Upper lobe of left lung (tissue), 6 donors: Measurements from ENCODE around the gene TAS2R20. TPM values are rescaled to one million over a fixed set of nuclear protein-coding genes. Genes with fewer than 3 reads are reported as not detected.

Source experiments
- ATAC-seq, 2 donors: fragments of 200-7000 bp; cut with Tn5 transposase; one replicate each; pipeline ENCODE4 v1.9.1; 2022; ENCODE audit warnings: mild to moderate bottlenecking in 2 of 2, moderate library complexity in 2 of 2; ENCODE audit not compliant: low FRiP score in 2 of 2
- DNase-seq, 2 donors: peaks; one replicate each; pipeline ENCODE4 v3.0.0-alpha.2; 2019 to 2020
- H3K27ac ChIP-seq, 4 donors: fragments of 200-600 bp; sonication (generic); one replicate each; pipeline ENCODE4 v1.5.1; 2016 to 2019
- H3K27me3 ChIP-seq, 4 donors: fragments of 200-600 bp; sonication (generic); one replicate each; pipeline ENCODE4 v1.5.1; 2017 to 2019
- H3K36me3 ChIP-seq, 4 donors: fragments of 200-600 bp; sonication (generic); one replicate each; pipeline ENCODE4 v1.5.1; 2016 to 2019
- H3K4me1 ChIP-seq, 4 donors: fragments of 200-600 bp; sonication (generic); one replicate each; pipeline ENCODE4 v1.5.1; 2018 to 2019
- H3K4me3 ChIP-seq, 4 donors: fragments of 200-600 bp; sonication (generic); one replicate each; pipeline ENCODE4 v1.5.1; 2017 to 2019; ENCODE audit warnings: mild to moderate bottlenecking in 2 of 4, moderate library complexity in 1 of 4
- H3K9me3 ChIP-seq, 4 donors: fragments of 200-600 bp; sonication (generic); one replicate each; pipeline ENCODE4 v1.5.1; 2018 to 2019
- CTCF ChIP-seq, 6 experiments: fragments of 450-650 bp in 4 of 6; fragments of 200-600 bp in 2 of 6; sonication (generic) in 2 of 6; IDR thresholded peaks; one replicate each; pipeline ENCODE4 v1.5.1; 2016 to 2019; ENCODE audit warnings: antibody characterized with exemption in 6 of 6
- EP300 ChIP-seq, 4 donors: sonication (generic); formaldehyde crosslinking; IDR thresholded peaks; one replicate each; pipeline ENCODE4 v1.5.1; 2017; ENCODE audit warnings: antibody characterized with exemption in 4 of 4, control low read depth in 2 of 4
- POLR2A ChIP-seq, 4 donors: fragments of 450-650 bp; IDR thresholded peaks; one replicate each; pipeline ENCODE4 v1.5.1; 2016 to 2017; ENCODE audit warnings: antibody characterized with exemption in 4 of 4, mild to moderate bottlenecking in 2 of 4
- POLR2AphosphoS5 ChIP-seq, 2 donors: sonication (generic); formaldehyde crosslinking; IDR thresholded peaks; one replicate each; pipeline ENCODE4 v1.5.1; 2017; ENCODE audit warnings: antibody characterized with exemption in 2 of 2
- WGBS, 2 donors: methylation state at CpG; one replicate each; pipeline ENCODE4 v1.1.5; 2017 to 2018; 5-methylcytosine and 5-hydroxymethylcytosine counted together
- total RNA-seq, 6 donors: library from RNA; depleted of rRNA in 4 of 6; stranded (reverse); fragments of >200 nt in 4 of 6; gene quantifications; one replicate each; pipeline versions ENCODE4 v1.1.0 to v1.2.1, GENCODE V29; 2016 to 2021
- donor health status: DM: no; HTN: no; CAD: no; lungs with moderate emphysema.
- donor health status: DM: no; HTN: yes; CAD: no; lungs with severe emphysema.

TAS2R20 gene
- total RNA-seq, 6 donors from 2014 or later, result 0.84 to 6.3 (median 2.4) TPM

- DNase-seq (no peak), ATAC-seq (no peak)
- Histone ChIP-seq H3K9me3 (no peaks in the 10 kb centered on the region), H3K27me3 (no peaks in the 10 kb centered on the region), H3K36me3 (no peaks in the 10 kb centered on the region), H3K27ac (no peak overlapping the region), H3K4me3 (no peak overlapping the region), H3K4me1 (no peaks in the 10 kb centered on the region)
- 91 to 96% methylated on average over 3 of the region's 3 CpGs for WGBS, 2 donors
- TF ChIP-seq CTCF (IDR thresholded peaks at IDR 0.05) (no peak), POLR2AphosphoS5 (IDR thresholded peaks at IDR 0.05) (no peak), EP300 (IDR thresholded peaks at IDR 0.05) (no peak), POLR2A (IDR thresholded peaks at IDR 0.05) (no peak)
Measured at GRCh38 chr12:10974965-10975364, 23.1 kb downstream of the TAS2R20 start.

GRCh38 chr12:10968765-10969456 is 29.2 kb downstream of the TAS2R20 start:
- no peaks in the 10 kb centered on the region for H3K9me3 ChIP-seq
- peak in 1 of 2 donors; percentile 38 for ATAC-seq
- H3K4me3 ChIP-seq, result no peak overlapping the region
- WGBS, 2 donors, result 62 to 64% methylated on average over 13 to 15 of the region's 15 CpGs
- DNase-seq, result peak; percentile 30 to 47
- no peak overlapping the region for H3K27ac ChIP-seq
- no peak for TF ChIP-seq EP300 (IDR thresholded peaks at IDR 0.05)
- TF ChIP-seq CTCF (IDR thresholded peaks at IDR 0.05), result no peak
- TF ChIP-seq POLR2A (IDR thresholded peaks at IDR 0.05), result no peak
- no peak for TF ChIP-seq POLR2AphosphoS5 (IDR thresholded peaks at IDR 0.05)
- peaks cover 3 to 6% (median 4%) of the 10 kb centered on the region in 4 donors for H3K4me1 ChIP-seq
- no peaks in the 10 kb centered on the region for H3K27me3 ChIP-seq
- no peaks in the 10 kb centered on the region for H3K36me3 ChIP-seq

- WGBS, 2 donors, result 60 to 65% methylated on average over 2 of the region's 2 CpGs
- H3K27ac ChIP-seq, result no peak overlapping the region
- DNase-seq (no peak), ATAC-seq (no peak)
- H3K36me3 ChIP-seq, result no peaks in the 10 kb centered on the region
- peaks cover 3 to 6% (median 4%) of the 10 kb centered on the region in 4 donors for H3K4me1 ChIP-seq
- no peaks in the 10 kb centered on the region for H3K27me3 ChIP-seq
- H3K9me3 ChIP-seq, result no peaks in the 10 kb centered on the region
- TF ChIP-seq POLR2AphosphoS5 (IDR thresholded peaks at IDR 0.05), result no peak
- no peak for TF ChIP-seq EP300 (IDR thresholded peaks at IDR 0.05)
- no peak for TF ChIP-seq CTCF (IDR thresholded peaks at IDR 0.05)
- TF ChIP-seq POLR2A (IDR thresholded peaks at IDR 0.05), result no peak
- H3K4me3 ChIP-seq, result no peak overlapping the region
Measured at GRCh38 chr12:10967409-10967808, 30.7 kb downstream of the TAS2R20 start.

- Histone ChIP-seq H3K36me3 (no peaks in the 10 kb centered on the region), H3K27ac (no peak overlapping the region), H3K9me3 (no peaks in the 10 kb centered on the region), H3K4me3 (no peak overlapping the region), H3K4me1 (peaks cover 3 to 6% (median 4%) of the 10 kb centered on the region in 4 donors), H3K27me3 (no peaks in the 10 kb centered on the region)
- ATAC-seq (no peak), DNase-seq (no peak)
- TF ChIP-seq POLR2AphosphoS5 (IDR thresholded peaks at IDR 0.05) (no peak), CTCF (IDR thresholded peaks at IDR 0.05) (no peak), EP300 (IDR thresholded peaks at IDR 0.05) (no peak)
Measured at GRCh38 chr12:10966314-10966713, 31.8 kb downstream of the TAS2R20 start.

GRCh38 chr12:10965476-10965875 is 32.6 kb downstream of the TAS2R20 start:
- no peak for ATAC-seq
- Histone ChIP-seq H3K4me3 (no peak overlapping the region), H3K9me3 (no peaks in the 10 kb centered on the region), H3K27ac (no peak overlapping the region), H3K36me3 (no peaks in the 10 kb centered on the region), H3K27me3 (no peaks in the 10 kb centered on the region), H3K4me1 (peaks cover 3 to 6% (median 4%) of the 10 kb centered on the region in 4 donors)
- 88 to 92% methylated on average over 1 of the region's 1 CpG for WGBS, 2 donors
- TF ChIP-seq POLR2A (IDR thresholded peaks at IDR 0.05), result no peak
- DNase-seq, result no peak
